Natural killer cell (primary cell): ENCODE results near the gene PNPT1. TPM values are rescaled to one million over a fixed set of nuclear protein-coding genes. Genes with fewer than 3 reads are reported as not detected.

Experiments
- ATAC-seq, 3 donors: fragments of 150-1000 bp in 2 of 3; fragments of 200-7000 bp in 1 of 3; cut with Tn5 transposase; 1 replicate in 1 of 3; 2 replicates in 2 of 3; pipeline ENCODE4 v1.10.0; 2021; ENCODE audit warnings: mild to moderate bottlenecking in 2 of 3, moderate library complexity in 2 of 3
- DNase-seq, 2 donors: peaks; one replicate each; pipeline versions ENCODE4 v3.0.0 to v3.0.0-alpha.2; 2013 to 2021; ENCODE audit warnings: mixed read lengths in 1 of 2
- H3K27ac ChIP-seq: one replicate; pipeline ENCODE4 v1.5.1; 2013; ENCODE audit warnings: mild to moderate bottlenecking, low read length
- H3K27me3 ChIP-seq: one replicate; pipeline ENCODE4 v1.6.1; 2013; ENCODE audit warnings: low read length; ENCODE audit not compliant: control insufficient read depth, insufficient read depth
- H3K36me3 ChIP-seq: one replicate; pipeline ENCODE4 v1.6.1; 2013; ENCODE audit warnings: low read length; ENCODE audit not compliant: control insufficient read depth, insufficient read depth
- H3K4me1 ChIP-seq: one replicate; pipeline ENCODE4 v1.6.1; 2013; ENCODE audit warnings: low read length; ENCODE audit not compliant: control insufficient read depth, insufficient read depth
- H3K4me3 ChIP-seq: one replicate; pipeline ENCODE4 v1.5.1; 2013; ENCODE audit warnings: low read length
- H3K9me3 ChIP-seq: one replicate; pipeline ENCODE4 v1.6.1; 2013; ENCODE audit warnings: low read length; ENCODE audit not compliant: control insufficient read depth, insufficient read depth
- H3K27ac Mint-ChIP-seq, 2 donors: one replicate each; pipeline ENCODE4 v1.8.0; 2022; ENCODE audit warnings: mild to moderate bottlenecking in 2 of 2, mixed read lengths in 2 of 2, moderate library complexity in 1 of 2
- H3K27me3 Mint-ChIP-seq, 2 donors: one replicate each; pipeline ENCODE4 v1.8.0; 2022; ENCODE audit warnings: low read depth in 2 of 2, mixed read lengths in 2 of 2
- H3K36me3 Mint-ChIP-seq: one replicate; pipeline ENCODE4 v1.8.0; 2022; ENCODE audit warnings: mixed read lengths
- H3K4me1 Mint-ChIP-seq, 2 donors: one replicate each; pipeline ENCODE4 v1.8.0; 2022; ENCODE audit warnings: mixed read lengths in 2 of 2
- H3K4me3 Mint-ChIP-seq: one replicate; pipeline ENCODE4 v1.8.0; 2022; ENCODE audit warnings: mild to moderate bottlenecking, moderate library complexity, mixed read lengths
- H3K9me3 Mint-ChIP-seq, 2 donors: one replicate each; pipeline ENCODE4 v1.8.0; 2022; ENCODE audit warnings: mixed read lengths in 2 of 2
- CTCF ChIP-seq: fragments of 200-600 bp; IDR thresholded peaks from one replicate; pipeline ENCODE4 v1.8.0; 2022; ENCODE audit warnings: antibody characterized with exemption
- WGBS: methylation state at CpG from one replicate; pipeline ENCODE4 v1.1.7; 2013; ENCODE audit warnings: missing lambda C conversion rate; ENCODE audit not compliant: insufficient coverage; 5-methylcytosine and 5-hydroxymethylcytosine counted together
- intact Hi-C: fragments of 100-400 bp; cut with micrococcal nuclease; formaldehyde crosslinking; loops from one replicate; pipeline ENCODE4 v1.14.2; 2022
- total RNA-seq, 4 donors: library from RNA; stranded (reverse); fragments of 120-200 nt in 1 of 4; gene quantifications; one replicate each; pipeline versions ENCODE4 v1.2.3 to v1.2.4, GENCODE V29; 2013 to 2022

The PNPT1 gene
- total RNA-seq, 3 donors from 2014 or later (not counting 1 experiment from before 2014, with no cell fraction given): 11.3 to 14.2 (median 12.5) TPM

- Histone ChIP-seq H3K9me3 (no peaks in the 10 kb centered on the region), H3K27me3 (no peaks in the 10 kb centered on the region), H3K27ac (peak within 1 kb of the TSS; percentile 98), H3K4me1 (peaks cover 26% of the 10 kb centered on the region), H3K4me3 (peak within 1 kb of the TSS; percentile 98), H3K36me3 (peaks cover 29% of the 10 kb centered on the region)
- Mint-ChIP-seq H3K27ac (no peak within 1 kb of the TSS), H3K36me3 (peaks cover 7% of the 10 kb centered on the region), H3K27me3 (no peaks in the 10 kb centered on the region), H3K9me3 (no peaks in the 10 kb centered on the region), H3K4me3 (no peak within 1 kb of the TSS), H3K4me1 (peaks cover 30 to 44% of the 10 kb centered on the region in 2 donors)
- TF ChIP-seq CTCF: no peak
- intact Hi-C loops: loop anchor here (1.0 to 10.0 kb wide), 6 partner anchors 98 to 1830 kb away; partner anchors contain the start of genes ACYP2, ASB3, CFAP36 and CLHC1
- DNase-seq (peak; percentile 96 to 99), ATAC-seq (peak; percentile 86 to 97 (median 87))
- under 1% methylated on average over 82 of the region's 82 CpGs for WGBS
Observed at GRCh38 chr2:55617175-55618024, 76.2 kb downstream of the PNPT1 start, which contains the start of gene PPP4R3B. TSS of gene PPP4R3B (minus strand) at chr2:55617622. CDS start at chr2:55617285, 337 bp downstream.

DNA sequence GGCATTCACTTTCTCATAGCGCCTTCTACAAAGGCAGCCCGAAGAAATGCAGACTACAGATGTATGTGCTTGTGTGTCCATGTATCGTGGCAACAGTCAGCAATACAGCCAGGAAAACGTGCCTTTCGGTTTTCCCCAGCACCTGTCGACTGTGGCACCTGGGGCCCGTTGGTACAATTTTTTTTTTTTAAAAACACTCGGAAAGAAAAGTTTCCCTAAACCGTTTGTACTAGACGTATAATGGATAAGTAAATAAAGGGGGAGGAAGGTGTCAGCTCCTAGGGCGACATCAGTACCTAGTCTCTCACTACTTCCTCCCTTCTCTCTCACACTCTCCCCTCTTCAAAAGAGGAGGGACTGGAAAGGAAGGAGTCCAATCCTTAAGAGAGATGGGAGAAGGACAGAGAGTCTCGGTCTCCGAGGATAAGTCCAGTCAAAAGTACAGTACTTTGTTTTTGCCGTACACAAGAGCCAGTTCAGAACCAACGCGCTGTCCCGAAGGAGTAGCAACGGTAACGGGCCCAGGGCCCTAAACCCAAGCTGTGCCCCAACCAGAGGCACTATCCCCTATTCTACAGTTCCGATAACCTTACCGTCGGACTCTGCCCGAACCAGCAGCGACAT lies 77.0 kb downstream of the PNPT1 start:
- peaks cover 7% of the 10 kb centered on the region for H3K36me3 Mint-ChIP-seq
- 0% methylated on average over 20 of the region's 24 CpGs for WGBS
- peaks cover 31 to 40% of the 10 kb centered on the region in 2 donors for H3K4me1 Mint-ChIP-seq
- no peak overlapping the region for H3K27ac Mint-ChIP-seq
- intact Hi-C loops: loop anchor here (1.0 to 10.0 kb wide), 6 partner anchors 97 to 1829 kb away; partner anchors contain the start of genes ACYP2, ASB3, CFAP36 and CLHC1
- ATAC-seq: peak in 2 of 3 donors; percentile 4 to 11
- H3K9me3 ChIP-seq: no peaks in the 10 kb centered on the region
- peaks cover 33% of the 10 kb centered on the region for H3K36me3 ChIP-seq
- no peaks in the 10 kb centered on the region for H3K27me3 ChIP-seq
- peak overlapping the region; percentile 98 for H3K27ac ChIP-seq
- peaks cover 23% of the 10 kb centered on the region for H3K4me1 ChIP-seq
- peak; percentile 20 to 79 for DNase-seq
- peak overlapping the region; percentile 98 for H3K4me3 ChIP-seq
- H3K9me3 Mint-ChIP-seq: no peaks in the 10 kb centered on the region
- no peaks in the 10 kb centered on the region for H3K27me3 Mint-ChIP-seq
- no peak for TF ChIP-seq CTCF
- no peak overlapping the region for H3K4me3 Mint-ChIP-seq

GRCh38 chr2:55611997-55612396 lies 81.6 kb downstream of the PNPT1 start:
- H3K9me3 ChIP-seq: no peaks in the 10 kb centered on the region
- peaks cover 11% of the 10 kb centered on the region for H3K4me1 ChIP-seq
- TF ChIP-seq CTCF: no peak
- no peak for ATAC-seq
- Mint-ChIP-seq H3K27ac (peak overlapping the region; percentile 51 to 76), H3K9me3 (no peaks in the 10 kb centered on the region), H3K4me3 (no peak overlapping the region), H3K27me3 (no peaks in the 10 kb centered on the region), H3K36me3 (peaks cover 7% of the 10 kb centered on the region), H3K4me1 (peaks cover 47 to 49% of the 10 kb centered on the region in 2 donors)
- no peak overlapping the region for H3K27ac ChIP-seq
- 100% methylated on average over 1 of the region's 1 CpG for WGBS
- intact Hi-C loops: loop anchor here (10.0 kb wide), 1 partner anchor 377 kb away; the partner anchor contains the start of genes CLHC1 and RPS27A
- no peak overlapping the region for H3K4me3 ChIP-seq
- H3K36me3 ChIP-seq: peaks cover 36% of the 10 kb centered on the region
- no peak for DNase-seq
- H3K27me3 ChIP-seq: no peaks in the 10 kb centered on the region
